Endothelial cell of umbilical vein (primary cell): ENCODE data around the gene MORF4L1. TPM values are rescaled to one million over a fixed set of nuclear protein-coding genes. Genes with fewer than 3 reads are reported as not detected.

ENCODE experiments used
- BruUV-seq: library from RNA; stranded (reverse); fragments of 400-500 nt; replicated peaks from 2 replicates; lab custom pipeline; 2021; lab: Mats Ljungman, UMichigan
- CTCF ChIA-PET: fragments of 300-600, 350-600 bp; sonication (Branson Sonifier 250); formaldehyde crosslinking; loops from one replicate; lab custom pipeline; 2021; ENCODE audit warnings: antibody characterized with exemption, inconsistent platforms; lab: Charles Lee
- POLR2A ChIA-PET: fragments of 300-600, 350-600 bp; sonication (Branson Sonifier 250); formaldehyde crosslinking; loops from one replicate; lab custom pipeline; 2021; ENCODE audit warnings: antibody characterized with exemption, inconsistent platforms; lab: Charles Lee
- DNase-seq: peaks from one replicate; pipeline ENCODE4 v3.0.0-alpha.2; 2011; ENCODE audit warnings: low read depth, low spot score
- FAIRE-seq: peaks from 2 replicates; lab custom pipeline; 2011; peaks lifted over from hg19 to GRCh38; lab: Jason Lieb, UNC
- H2AFZ ChIP-seq: 2 replicates; pipeline ENCODE4 v1.6.0; 2012; ENCODE audit warnings: low read depth, low read length, control low read depth, inconsistent platforms
- H3K27ac ChIP-seq: 2 replicates; pipeline ENCODE4 v1.5.1; 2011; ENCODE audit warnings: low read depth, mild to moderate bottlenecking, control low read depth, low read length, moderate library complexity; ENCODE audit not compliant: insufficient read depth
- H3K27me3 ChIP-seq, 2 experiments: 2 replicates each; pipeline versions ENCODE4 v1.6.0 to v1.6.1; 2011; ENCODE audit warnings: low read length in 2 of 2, mixed read lengths in 1 of 2; ENCODE audit not compliant: control insufficient read depth in 2 of 2, insufficient read depth in 2 of 2
- H3K36me3 ChIP-seq, 2 experiments: 2 replicates in 1 of 2; 3 replicates in 1 of 2; pipeline ENCODE4 v1.5.1; 2011; ENCODE audit warnings: low read length in 2 of 2, mild to moderate bottlenecking in 1 of 2, moderate library complexity in 1 of 2; ENCODE audit not compliant: control insufficient read depth in 2 of 2, insufficient read depth in 2 of 2; ENCODE audit errors: extremely low read depth in 1 of 2
- H3K4me1 ChIP-seq: 3 replicates; pipeline ENCODE4 v1.5.1; 2011; ENCODE audit warnings: mild to moderate bottlenecking, low read length; ENCODE audit not compliant: control insufficient read depth, insufficient read depth; ENCODE audit errors: extremely low read depth
- H3K4me2 ChIP-seq: 2 replicates; pipeline ENCODE4 v1.6.1; 2011; ENCODE audit warnings: low read length, control low read depth, mixed read lengths; ENCODE audit not compliant: insufficient read depth
- H3K4me3 ChIP-seq, 3 experiments: fragments of 200-600 bp in 1 of 3; sonication (generic), shearing (Covaris generic) in 1 of 3; replicated peaks in 1 of 3; 2 replicates each; pipeline ENCODE4 v1.5.1; 2011 to 2016; ENCODE audit warnings: control low read depth in 3 of 3, low read length in 3 of 3, mild to moderate bottlenecking in 2 of 3, inconsistent platforms in 1 of 3, low read depth in 1 of 3, moderate library complexity in 1 of 3; ENCODE audit not compliant: insufficient read depth in 1 of 3
- H3K79me2 ChIP-seq: 2 replicates; pipeline ENCODE4 v1.6.0; 2012; ENCODE audit warnings: low read length, inconsistent platforms; ENCODE audit not compliant: control insufficient read depth, insufficient read depth
- H3K9ac ChIP-seq: replicated peaks from 2 replicates; pipeline ENCODE3; 2011; ENCODE audit warnings: low read length, control low read depth; ENCODE audit not compliant: insufficient read depth; ENCODE audit errors: extremely low read depth
- H3K9me1 ChIP-seq: replicated peaks from 3 replicates; pipeline ENCODE4 v1.6.0; 2011; ENCODE audit warnings: mild to moderate bottlenecking, low read length; ENCODE audit not compliant: control insufficient read depth, insufficient read depth; ENCODE audit errors: extremely low read depth
- H3K9me3 ChIP-seq: replicated peaks from 2 replicates; pipeline ENCODE4 v1.5.1; 2012; ENCODE audit warnings: low read length, inconsistent platforms; ENCODE audit not compliant: control insufficient read depth, insufficient read depth
- H4K20me1 ChIP-seq: replicated peaks from 2 replicates; pipeline ENCODE3; 2011; ENCODE audit warnings: mild to moderate bottlenecking, low read length; ENCODE audit not compliant: control insufficient read depth, insufficient read depth; ENCODE audit errors: extremely low read depth
- EZH2 ChIP-seq: IDR thresholded peaks from 2 replicates; pipeline ENCODE4 v1.6.1; 2012; ENCODE audit warnings: borderline replicate concordance, low read depth, mild to moderate bottlenecking, moderate library complexity, low read length, inconsistent platforms; ENCODE audit not compliant: severe bottlenecking
- FOS ChIP-seq: IDR thresholded peaks from 2 replicates; pipeline ENCODE4 v1.6.1; 2011; ENCODE audit warnings: mild to moderate bottlenecking, low read length, moderate library complexity, borderline replicate concordance; ENCODE audit not compliant: insufficient read depth
- GATA2 ChIP-seq: IDR thresholded peaks from 2 replicates; pipeline ENCODE4 v1.7.0; 2011; ENCODE audit warnings: low read depth, mild to moderate bottlenecking, moderate library complexity, mixed read lengths, low read length; ENCODE audit not compliant: insufficient read length, insufficient read depth
- JUN ChIP-seq: IDR thresholded peaks from 2 replicates; pipeline ENCODE4 v1.6.1; 2011; ENCODE audit warnings: borderline replicate concordance, low read depth; ENCODE audit not compliant: insufficient read length, insufficient read depth
- MYC ChIP-seq: IDR thresholded peaks from one replicate; pipeline ENCODE4 v1.6.1; 2011; ENCODE audit warnings: mild to moderate bottlenecking, low read depth, low read length
- POLR2A ChIP-seq: IDR thresholded peaks from 2 replicates; pipeline ENCODE4 v1.6.1; 2012; ENCODE audit warnings: low read depth, mild to moderate bottlenecking, control low read depth, low read length
- POLR2AphosphoS5 ChIP-seq: IDR thresholded peaks from 2 replicates; pipeline ENCODE4 v1.6.1; 2012; ENCODE audit warnings: low read depth, mild to moderate bottlenecking, control low read depth, low read length, moderate library complexity; ENCODE audit not compliant: insufficient read depth
- dilution Hi-C: fragments of 300-500 bp; cut with MboI; formaldehyde crosslinking; loops from one replicate; pipeline ENCODE4 v1.15.0; 2019; ENCODE audit warnings: low sequenced_read_pairs; ENCODE audit not compliant: extremely low pct_ligation_motif_present
- intact Hi-C: fragments of 100-400 bp; cut with micrococcal nuclease; formaldehyde crosslinking; loops from one replicate; pipeline ENCODE4 v1.10.0; 2022
- polyA plus RNA-seq, 4 experiments: library from polyadenylated mRNA; depleted of rRNA in 3 of 4; stranded (reverse) in 3 of 4; unstranded in 1 of 4; fragments of >200 nt; gene quantifications; 2 replicates each; pipeline versions ENCODE4 v1.2.1 to v1.2.3, GENCODE V29; 2011 to 2012; ENCODE audit warnings: missing spikeins in 1 of 4
- total RNA-seq: library from RNA; stranded (reverse); gene quantifications from 2 replicates; pipeline ENCODE4 v1.2.3, GENCODE V29; 2021
- TF ChIP-seq, protein P1 (sequence below): IDR thresholded peaks from 2 replicates; pipeline ENCODE4 v1.6.1; 2011; ENCODE audit not compliant: insufficient read depth, insufficient read length
- TF ChIP-seq, protein P2 (sequence below), 2 donors: IDR thresholded peaks; 1 replicate in 1 of 2; 2 replicates in 1 of 2; pipeline ENCODE4 v1.5.1; 2011; ENCODE audit warnings: low read length in 2 of 2, mild to moderate bottlenecking in 2 of 2, moderate library complexity in 2 of 2, control low read depth in 1 of 2, inconsistent platforms in 1 of 2, low read depth in 1 of 2; ENCODE audit not compliant: insufficient read depth in 1 of 2; ENCODE audit errors: extremely low read depth in 1 of 2

The MORF4L1 gene
- total and polyA plus RNA-seq, 2 donors (not counting 3 experiments of a cell fraction or from before 2014, with no cell fraction given), result 164 to 404 TPM

DNA sequence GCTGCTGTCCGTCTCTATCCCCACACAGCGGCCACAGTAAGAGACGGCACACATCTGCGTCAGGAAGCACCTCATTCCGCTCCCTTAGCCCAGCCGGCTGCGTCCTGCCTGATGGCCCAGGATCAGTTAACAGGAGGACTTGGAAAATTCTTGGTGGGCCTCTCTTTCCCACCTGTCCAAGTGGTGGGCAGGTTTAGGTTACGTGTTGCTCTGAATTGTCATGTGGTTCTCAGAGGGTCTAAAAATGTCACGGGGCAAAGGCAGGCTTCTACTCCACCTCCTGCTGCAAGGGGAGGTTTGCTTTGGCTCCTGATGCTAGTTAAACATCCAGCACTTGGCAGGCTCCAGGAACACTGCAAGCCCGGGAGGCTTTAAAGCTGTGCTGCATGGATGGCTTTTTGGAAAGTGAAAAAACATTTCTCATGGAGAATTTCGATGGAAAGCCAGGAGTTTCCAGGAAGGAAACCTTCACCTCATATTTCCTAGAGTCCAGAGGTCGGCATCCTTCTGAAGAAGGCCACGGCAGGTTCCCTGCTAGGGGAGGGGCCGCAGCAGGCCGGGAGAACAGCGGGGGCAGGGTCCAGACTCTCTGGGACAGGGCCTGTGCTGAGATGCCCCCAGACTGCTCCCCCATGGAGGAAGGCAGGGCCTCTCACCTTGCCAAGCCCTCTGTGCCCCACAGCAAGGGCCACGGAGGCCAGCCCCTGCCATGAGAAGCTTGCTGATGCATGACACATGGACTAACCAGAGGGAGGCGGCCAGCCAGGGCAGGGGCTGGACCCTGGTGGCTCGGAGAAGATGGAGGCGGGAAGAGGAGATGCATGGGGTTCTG, 61.3 kb downstream of the MORF4L1 start:
- no peaks in the 10 kb centered on the region for H3K79me2 ChIP-seq
- no peak overlapping the region for H2AFZ ChIP-seq
- BruUV-seq, result no TSS peak
- dilution Hi-C loops (no loop called here), intact Hi-C loops (no loop called here)
- H3K4me3 ChIP-seq, result no peak overlapping the region
- H3K9me3 ChIP-seq, result no peaks in the 10 kb centered on the region
- no peaks in the 10 kb centered on the region for H3K27me3 ChIP-seq
- H3K9me1 ChIP-seq, result no peaks in the 10 kb centered on the region
- TF ChIP-seq MYC (no peak), JUN (no peak), POLR2A (no peak), FOS (no peak), EZH2 (no peak), GATA2 (no peak), POLR2AphosphoS5 (no peak)
- TF ChIP-seq, protein P1, sequence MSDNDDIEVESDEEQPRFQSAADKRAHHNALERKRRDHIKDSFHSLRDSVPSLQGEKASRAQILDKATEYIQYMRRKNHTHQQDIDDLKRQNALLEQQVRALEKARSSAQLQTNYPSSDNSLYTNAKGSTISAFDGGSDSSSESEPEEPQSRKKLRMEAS, result no peak
- TF ChIP-seq, protein P2, sequence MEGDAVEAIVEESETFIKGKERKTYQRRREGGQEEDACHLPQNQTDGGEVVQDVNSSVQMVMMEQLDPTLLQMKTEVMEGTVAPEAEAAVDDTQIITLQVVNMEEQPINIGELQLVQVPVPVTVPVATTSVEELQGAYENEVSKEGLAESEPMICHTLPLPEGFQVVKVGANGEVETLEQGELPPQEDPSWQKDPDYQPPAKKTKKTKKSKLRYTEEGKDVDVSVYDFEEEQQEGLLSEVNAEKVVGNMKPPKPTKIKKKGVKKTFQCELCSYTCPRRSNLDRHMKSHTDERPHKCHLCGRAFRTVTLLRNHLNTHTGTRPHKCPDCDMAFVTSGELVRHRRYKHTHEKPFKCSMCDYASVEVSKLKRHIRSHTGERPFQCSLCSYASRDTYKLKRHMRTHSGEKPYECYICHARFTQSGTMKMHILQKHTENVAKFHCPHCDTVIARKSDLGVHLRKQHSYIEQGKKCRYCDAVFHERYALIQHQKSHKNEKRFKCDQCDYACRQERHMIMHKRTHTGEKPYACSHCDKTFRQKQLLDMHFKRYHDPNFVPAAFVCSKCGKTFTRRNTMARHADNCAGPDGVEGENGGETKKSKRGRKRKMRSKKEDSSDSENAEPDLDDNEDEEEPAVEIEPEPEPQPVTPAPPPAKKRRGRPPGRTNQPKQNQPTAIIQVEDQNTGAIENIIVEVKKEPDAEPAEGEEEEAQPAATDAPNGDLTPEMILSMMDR (IDR thresholded peaks at IDR 0.05; ENCODE audit: extremely low read depth in 1 of 2, insufficient read depth in 1 of 2, low read depth in 1 of 2, low read length in 2 of 2), result no peak
- no peak overlapping the region for H3K9ac ChIP-seq
- no peak for FAIRE-seq
- peaks cover 6% of the 10 kb centered on the region for H3K4me1 ChIP-seq
- no peaks in the 10 kb centered on the region for H4K20me1 ChIP-seq
- POLR2A ChIA-PET, result no interaction called here
- no peaks in the 10 kb centered on the region for H3K36me3 ChIP-seq
- no peak overlapping the region for H3K27ac ChIP-seq
- no peak for DNase-seq
- CTCF ChIA-PET, result interaction anchor here (1.4 to 1.6 kb wide), 2 partner anchors 94 to 250 kb away, joined by 3 to 4 read pairs; no protein-coding TSS in a partner anchor
- H3K4me2 ChIP-seq, result no peak overlapping the region
